Activated naive CD4-positive, alpha-beta T cell (primary cell): ENCODE data around the gene SMAD2.

Source experiments
- DNase-seq, 4 experiments: peaks; one replicate each; lab custom pipeline; 2025; lab: John Stamatoyannopoulos, UW

SMAD2 gene

DNA sequence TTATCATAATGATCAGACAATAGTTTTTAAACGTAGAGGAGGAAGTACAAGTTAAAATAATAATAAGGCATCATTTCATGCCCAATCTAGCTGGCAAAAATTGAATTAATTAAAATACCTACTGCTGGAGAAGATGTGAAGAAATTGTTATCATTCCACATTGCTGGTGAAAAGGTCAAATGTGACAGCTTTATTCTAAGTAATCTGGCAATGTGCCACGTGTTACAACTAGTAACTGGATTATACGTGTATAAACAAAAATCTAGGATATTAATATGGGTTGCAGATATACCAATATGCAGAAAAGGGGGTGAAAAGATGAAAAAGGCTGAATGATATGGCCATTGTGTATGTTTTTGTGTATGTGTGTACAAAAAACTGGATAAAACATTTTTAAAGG, 32.4 kb downstream of the SMAD2 start:
- no peak for DNase-seq

DNA sequence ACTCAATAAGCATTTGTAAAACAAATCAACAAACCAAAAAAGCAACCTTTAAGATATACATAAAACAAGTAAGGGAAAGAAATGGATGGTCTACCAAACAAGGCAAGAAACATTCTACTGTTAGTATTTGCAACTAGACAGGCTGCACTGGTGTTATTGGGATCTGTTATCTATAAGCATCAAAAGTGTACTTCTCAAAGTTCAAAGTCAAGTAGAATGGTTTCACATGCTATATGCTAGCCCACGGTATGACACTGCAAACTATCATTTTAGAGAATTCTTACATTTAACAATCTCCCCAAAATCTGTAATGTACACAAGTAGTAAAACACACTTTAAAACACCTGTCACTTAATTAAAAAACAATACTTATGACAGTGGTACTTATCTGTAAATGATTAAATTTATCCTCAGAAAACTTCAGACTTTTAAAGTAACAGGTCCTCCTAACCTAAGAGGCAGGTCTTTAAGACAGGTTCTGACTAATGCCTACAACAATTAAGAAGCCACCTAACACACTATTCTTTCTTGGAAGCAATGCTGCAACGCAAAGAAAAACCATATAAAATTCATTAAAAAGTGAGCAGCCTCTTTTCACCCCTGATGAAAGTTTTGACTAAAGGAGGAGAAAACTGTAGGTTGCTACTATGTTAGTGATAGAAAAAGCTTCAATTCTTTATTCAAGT, 34.8 kb downstream of the SMAD2 start:
- no peak for DNase-seq

DNA sequence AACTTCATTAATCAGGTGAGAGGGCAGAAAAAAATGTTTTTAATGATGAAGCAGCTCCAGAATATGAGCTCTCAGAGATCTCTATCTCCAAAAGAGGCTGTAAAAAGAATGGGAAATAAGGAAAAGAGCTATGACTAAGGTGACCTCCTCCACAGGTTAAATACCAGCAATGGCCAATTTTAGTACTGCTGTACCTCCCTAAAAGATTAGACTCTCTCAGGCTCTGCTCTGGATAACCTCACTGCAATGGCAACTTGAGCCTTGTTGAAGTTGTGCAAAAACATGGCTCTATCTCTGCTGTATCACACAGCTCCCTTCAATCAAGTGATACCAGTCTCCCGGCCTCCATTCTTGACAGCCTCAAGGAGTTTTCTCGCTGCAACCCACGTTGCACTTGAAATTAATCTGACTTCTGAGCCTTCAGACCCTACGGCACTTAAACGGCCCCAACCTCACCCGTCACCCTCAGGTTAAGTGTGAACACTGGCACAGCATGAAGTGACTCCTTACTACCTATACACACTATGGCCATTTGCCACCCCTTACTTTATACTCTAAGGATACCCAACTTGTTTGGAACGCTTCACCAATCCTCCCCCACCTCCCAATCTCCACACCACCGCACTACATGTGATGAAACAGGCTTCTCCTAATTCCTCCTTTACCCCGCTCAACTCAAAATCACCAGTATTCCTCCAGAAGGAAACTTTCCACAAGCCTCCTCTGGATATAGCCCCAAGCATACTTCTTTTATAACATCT, 36.3 kb downstream of the SMAD2 start:
- DNase-seq: no peak

DNA sequence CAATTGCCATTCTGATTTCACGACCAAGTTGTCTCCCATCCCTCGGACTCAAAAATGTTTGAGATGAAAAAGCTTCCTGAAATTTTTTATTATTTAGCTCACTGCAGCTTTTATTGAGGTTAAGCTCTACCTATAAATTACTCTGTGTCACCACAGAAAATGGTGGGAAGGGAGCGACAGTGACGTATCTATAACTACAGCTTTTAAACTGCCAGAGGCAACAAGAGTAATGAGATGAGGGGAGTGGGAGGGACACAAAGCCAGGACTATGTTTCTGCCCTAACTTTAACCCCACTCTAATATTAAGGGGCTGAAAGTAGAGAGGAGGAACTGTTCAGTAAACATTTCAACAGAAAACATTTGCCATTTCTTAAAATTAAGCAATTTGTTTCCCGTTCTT, 37.4 kb downstream of the SMAD2 start:
- no peak for DNase-seq

DNA sequence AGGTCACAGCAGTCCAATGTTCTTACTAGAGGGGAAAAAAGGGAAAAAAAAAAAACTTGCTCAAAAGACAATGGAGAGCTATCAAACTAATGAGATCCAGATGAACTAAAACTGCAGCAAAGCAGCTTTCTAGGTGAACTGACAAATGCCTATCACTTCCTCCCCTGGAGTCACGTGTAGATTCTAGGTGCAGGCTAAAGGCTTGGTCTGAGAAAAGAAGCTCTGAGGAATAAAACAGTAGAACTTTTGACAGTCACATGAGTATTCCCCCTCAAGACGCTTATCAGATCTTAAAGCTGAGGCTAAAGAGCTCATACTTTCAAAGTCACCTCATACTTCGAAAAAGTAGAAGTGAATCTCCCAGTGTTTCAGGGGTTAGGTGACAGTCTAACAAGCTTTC, 42.3 kb downstream of the SMAD2 start:
- no peak for DNase-seq

DNA sequence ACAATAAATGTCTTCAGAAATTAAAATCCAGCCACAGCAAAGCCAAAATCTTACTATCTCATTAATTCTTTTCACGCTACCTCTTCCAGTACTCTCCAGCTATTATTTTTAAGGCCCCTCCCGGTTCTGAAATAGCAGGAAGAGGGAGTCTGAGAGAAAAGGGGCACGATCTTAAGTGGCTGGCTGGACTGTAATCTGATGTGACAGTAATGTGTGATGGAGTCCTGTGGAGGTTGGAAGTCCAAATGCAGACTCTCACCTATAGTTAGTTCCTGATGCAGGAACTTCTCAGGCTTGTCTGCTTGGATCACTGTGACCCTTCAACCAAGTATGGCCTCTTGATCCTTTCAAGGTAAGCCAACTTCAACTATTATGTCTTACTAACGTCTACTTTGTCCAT, 43.2 kb downstream of the SMAD2 start:
- no peak for DNase-seq

DNA sequence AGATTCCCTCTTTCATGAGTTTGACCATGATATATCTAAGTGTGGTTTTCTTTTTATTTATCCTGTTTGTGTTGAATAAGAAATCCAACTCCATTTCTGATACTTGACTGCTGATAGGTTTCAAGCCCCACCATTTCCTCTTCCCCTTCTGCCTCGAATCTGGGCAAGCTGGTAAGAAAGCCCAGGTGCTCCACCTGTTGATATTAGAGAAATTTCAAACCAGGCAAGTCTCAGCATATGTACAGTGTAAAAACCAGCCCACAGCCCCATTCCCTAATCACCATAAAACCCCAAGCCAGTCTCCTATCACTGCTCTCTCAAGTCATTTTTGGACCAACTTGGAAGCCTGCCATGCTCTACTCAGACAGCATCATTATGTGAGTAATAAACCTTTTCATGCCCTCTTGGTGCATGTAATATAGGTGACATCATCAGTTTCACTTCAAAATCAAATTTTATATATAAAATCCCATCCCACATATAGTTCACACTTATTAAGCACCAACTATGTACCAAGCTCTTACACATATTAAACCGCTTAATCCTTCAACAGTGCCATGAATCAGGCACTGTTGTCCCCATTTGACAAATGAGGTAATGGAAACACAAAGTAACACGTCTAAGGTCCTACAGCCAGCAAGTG, 46.6 kb downstream of the SMAD2 start:
- DNase-seq: no peak

DNA sequence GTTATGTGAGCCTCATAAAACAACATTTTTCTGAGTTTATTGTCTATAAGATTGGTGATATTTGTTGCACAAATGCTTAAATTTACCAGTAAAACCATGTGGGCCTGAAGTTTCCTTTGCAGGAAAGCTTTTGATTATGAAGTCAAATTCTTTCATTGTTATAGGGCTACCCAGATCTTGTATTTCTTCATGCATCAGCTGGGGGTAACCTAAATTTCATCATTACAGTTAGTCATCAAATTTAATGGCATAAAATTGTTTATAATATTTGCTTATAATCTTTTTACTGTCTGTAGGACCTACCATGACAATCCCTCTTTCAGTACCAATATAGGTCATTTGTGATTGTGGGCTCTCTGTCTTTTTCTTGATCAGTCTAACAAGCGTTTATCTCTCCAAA, 47.8 kb downstream of the SMAD2 start:
- no peak for DNase-seq

DNA sequence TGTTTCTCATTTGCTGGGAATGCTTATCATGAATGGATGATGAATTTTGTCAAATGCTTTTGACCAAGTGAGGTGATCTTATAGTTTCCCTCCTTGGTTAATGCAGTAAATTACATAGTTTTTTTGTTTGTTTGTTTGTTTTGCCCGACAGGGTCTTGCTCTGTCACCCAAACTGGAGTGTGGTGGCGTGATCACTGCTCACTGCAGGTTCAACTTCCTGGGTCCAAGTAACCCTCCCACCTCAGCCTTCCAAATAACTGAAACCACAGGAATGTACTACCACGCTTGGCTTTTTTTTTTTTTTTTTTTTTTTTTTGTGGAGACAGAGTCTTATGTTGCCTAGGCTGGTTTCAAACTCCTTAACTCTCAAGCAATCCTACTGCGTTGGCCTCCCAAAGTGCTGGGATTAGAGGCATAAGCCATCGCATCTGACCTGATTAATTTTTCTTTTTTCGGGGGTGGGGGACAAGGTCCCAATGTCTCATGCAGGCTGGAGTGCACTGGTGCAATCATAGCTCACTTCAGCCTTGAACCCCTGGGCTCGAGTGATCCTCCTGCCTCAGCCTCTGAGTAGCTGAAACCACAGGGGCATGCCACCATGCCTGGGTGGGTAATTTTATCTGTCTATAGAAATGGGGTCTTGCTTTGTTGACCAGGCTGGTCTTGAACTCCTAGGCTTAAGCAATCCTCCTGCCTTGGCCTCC, 48.6 kb downstream of the SMAD2 start:
- DNase-seq: no peak

DNA sequence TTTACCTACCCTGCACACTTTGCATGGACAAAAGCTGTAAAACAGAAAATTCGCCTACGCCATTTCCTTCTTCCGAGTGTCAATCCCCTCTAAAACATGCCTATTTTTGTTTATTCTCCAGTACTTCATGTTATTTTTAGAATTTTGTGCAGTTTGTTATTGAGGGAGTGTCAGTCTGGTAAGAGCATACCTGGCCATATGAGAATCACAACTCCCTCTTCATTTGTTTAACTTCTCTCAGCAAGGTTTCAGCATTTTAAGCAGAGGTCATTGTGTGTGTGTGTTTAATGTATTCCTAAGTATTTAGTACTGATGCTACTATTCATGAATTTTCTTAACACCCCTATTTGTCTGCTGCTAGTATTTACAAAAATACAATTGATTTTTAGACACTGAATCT, 49.4 kb downstream of the SMAD2 start:
- no peak for DNase-seq

DNA sequence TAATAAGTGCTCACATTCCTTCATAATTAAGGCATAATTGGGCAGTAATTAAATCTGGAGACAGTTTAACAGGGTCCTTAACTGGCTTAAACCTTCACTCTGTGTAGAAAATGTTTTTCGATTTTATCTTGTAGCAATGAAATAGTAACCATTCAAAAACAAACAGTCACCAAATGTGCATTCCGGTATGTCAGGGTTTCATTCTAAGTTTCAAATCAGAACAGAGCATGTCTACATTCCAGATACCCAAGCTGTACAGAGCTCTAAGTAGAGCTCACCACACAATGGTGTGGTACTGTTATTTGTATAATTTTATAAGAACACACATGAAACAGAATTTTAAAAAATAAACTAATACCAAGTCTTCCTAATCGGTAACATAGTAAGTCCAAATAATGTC, 52.6 kb downstream of the SMAD2 start:
- DNase-seq: no peak

DNA sequence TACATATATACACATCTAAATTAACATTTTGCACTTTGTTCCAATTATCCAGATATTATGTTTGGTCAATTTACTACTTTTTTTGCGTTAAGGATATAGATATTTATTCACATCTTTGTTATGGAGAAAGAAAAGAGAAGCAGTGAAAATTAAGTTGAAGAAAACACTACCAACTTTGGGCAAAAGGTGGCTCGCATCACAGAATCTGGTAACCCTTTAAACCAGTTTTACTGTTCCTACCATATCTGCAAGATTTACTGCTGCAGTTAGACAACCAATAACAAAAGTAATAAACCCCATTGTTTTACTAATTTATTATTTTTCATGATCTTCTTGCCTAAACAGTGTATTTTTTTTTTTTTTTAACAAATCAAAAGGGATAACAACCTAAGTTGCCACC, 53.6 kb downstream of the SMAD2 start:
- no peak for DNase-seq

DNA sequence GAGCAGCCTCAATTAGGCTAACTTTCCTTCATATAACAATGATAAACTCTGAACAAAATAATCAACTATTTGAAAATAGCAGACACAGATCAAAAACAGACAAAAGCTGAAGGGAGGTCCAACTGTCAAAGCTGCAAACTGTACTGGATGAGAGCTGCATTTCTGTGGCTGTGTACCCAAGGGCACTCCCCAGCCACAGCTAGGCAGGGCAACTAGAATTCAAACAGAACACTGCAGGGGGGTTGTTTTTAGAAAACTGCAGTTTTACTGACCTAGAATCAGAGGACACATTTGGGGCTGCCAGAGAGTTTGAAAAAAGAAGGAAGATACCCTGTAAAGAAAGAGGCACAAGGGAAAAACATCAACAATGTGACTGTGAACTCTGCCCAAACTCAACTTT, 56.8 kb downstream of the SMAD2 start:
- no peak for DNase-seq

DNA sequence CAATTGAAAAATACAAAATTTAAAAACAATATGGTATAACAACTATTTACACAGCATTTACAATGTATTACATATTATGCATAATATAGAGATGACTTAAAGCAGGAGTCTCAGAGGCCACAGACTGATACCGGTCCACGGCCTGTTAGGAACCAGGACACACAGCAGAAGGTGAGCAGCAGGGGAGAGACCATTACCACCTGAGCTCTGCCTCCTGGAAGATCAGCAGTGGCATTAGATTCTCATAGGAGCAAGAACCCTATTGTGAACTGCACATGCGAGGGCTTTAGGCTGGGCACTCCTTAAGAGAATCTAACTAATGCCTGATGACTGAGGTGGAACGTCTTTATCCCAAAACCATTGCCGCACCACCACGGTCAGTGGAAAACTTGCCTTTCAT, 58.0 kb downstream of the SMAD2 start:
- no peak for DNase-seq

DNA sequence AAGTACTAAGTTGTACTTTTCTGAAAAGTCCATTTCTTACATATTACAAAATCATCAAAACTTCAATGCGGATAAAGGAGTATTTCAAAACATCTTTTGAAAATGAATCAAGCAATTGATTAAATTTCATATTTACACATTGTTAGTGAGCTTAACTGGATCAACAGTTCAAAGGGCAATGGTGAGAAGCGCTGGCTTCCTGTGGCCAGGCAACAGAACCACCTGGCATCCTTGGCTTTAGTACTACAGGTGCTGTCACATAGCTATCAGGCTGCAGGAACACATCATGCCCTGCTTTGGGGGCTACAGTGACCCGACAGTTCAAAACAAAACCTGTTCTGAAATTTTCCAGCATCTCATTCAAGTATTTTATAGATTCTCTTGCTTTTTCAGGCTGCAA, 59.2 kb downstream of the SMAD2 start:
- DNase-seq: no peak

DNA sequence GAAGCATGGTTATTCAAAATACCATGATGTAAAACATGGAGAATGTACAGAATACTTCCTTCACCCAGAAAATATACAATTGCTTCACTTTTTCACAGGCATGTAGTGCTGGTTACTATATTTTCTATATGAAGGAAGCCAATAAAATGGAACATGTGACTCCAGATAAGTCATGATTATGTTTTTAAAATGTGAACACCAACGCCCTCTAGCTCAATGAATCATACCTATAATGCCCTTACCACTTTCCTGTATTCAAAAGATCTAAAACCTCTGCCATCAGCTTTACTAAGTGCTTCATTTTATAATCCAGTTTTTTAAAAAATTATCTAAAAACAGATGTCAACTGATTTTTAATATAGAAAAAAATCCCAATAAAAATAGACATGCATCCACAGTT, 59.9 kb downstream of the SMAD2 start:
- no peak for DNase-seq

DNA sequence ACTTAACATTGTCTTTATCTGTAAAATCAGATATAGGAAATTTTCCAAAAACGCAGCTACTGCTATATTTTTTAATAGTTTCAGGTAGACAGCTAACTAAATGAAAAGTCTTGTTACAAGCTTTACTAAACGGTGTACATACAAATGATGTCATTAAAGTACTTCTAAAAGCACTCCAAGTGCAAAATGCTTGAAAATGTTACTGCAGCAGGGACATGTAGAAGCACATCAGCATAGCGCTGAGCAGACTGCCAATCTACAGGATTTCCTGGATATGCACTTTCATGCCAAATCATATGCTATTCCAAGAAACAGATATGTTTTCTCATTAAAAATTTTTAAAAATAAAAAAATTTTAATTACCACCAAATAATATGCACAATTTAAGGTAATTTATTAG, 61.7 kb downstream of the SMAD2 start:
- no peak for DNase-seq

DNA sequence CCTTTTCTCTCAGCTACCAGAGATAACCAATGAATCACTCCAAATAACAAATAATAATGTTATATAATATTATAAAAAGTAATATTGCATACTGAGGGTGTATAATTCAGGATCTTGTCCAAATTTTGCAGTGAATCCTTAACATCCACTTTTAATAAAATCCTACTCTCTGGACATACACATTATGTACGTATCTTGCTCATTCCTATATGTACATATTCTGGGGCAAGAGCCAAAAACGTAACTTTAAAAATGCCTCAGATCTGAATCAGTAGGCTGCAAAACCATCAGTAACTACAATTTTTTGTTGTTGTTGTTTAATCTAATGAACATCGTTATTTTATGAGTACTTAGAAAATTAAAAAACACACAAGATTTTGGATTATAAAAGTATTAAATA, 65.3 kb downstream of the SMAD2 start:
- no peak for DNase-seq

DNA sequence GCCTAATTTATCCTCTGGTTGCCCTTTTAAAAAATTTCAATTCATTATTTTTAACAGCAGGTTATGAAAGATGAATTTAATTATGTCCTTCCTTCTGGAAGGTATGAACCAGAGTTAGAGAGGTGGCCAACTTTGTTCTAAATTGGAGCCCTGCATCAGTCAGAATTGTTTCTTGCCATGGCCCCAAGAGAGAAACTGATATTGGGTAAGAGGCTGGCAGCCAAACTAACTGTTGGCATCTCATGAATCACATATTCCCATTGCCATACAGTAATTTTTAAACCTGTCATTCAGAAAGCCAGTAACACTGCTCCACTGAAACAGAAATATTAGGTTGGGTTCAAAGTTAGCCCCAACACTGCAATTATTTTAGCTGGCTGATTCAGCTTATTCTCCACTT, 67.4 kb downstream of the SMAD2 start:
- DNase-seq: no peak

DNA sequence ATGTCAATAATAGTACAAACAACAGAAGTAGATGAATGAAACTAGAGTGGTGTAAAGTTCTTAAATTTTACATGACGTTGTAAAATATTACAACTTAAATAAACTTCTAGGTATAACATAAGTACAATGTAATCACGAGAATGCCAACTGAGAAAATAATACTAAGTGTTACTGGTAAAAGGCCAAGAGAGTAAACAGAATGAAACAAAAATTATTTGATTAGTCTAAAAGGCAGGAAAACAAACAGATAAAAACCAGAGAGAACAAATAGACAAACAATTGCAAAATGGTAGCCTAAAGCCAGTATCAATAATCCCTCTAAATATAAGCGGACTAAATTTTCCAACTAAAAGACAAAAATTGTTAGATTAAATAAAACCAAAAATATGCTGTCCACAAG, 71.9 kb downstream of the SMAD2 start:
- no peak for DNase-seq

DNA sequence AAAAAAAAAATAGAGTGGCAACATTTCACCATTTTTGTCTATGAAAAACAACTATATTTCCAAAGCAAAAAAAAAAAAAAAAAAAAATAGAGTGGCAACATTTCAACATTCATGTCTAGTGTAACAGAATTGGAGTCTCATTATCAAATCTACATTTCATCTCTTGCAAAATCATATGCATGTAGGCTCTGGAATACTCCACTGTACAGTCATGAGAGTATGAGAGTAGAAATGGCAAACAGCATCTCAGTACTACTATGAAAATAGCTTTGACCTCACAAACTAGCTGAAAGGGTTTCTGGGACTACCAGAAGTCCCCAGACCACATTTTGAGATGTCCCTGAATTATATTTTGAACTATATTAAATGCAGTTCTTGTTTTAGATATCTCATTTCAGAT, 82.8 kb downstream of the SMAD2 start:
- no peak for DNase-seq

DNA sequence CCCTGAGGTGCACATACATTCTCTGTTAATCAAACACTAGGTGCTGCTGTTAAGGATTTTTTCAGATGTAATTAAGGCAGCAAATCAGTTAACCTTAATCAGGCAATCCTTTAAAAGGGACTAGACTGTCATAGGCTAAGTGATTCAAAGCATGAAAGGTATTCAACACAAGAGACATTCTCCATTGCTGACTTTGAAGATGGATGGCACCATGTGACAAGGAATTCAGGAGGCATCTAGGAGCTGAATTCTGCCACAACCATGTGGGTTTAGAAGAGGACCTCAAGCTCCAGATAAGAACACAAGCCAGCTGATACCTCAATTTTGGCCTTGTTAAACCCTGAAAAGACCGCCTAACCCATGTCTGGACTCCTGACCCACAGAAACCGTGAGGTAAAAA, 84.0 kb downstream of the SMAD2 start:
- DNase-seq: no peak
